OCI-LY7 (cell line): ENCODE results near the gene RHBDD1. TPM values are rescaled to one million over a fixed set of nuclear protein-coding genes. Genes with fewer than 3 reads are reported as not detected.

Experiments used
- BruUV-seq: library from RNA; stranded (reverse); fragments of 400-500 nt; replicated peaks from 2 replicates; lab custom pipeline; 2021; lab: Mats Ljungman, UMichigan
- CTCF ChIA-PET: fragments of 300-600 bp; sonication (Branson Sonifier 250); formaldehyde crosslinking; loops from one replicate; lab custom pipeline; 2022; ENCODE audit warnings: antibody characterized with exemption; ENCODE audit not compliant: unreplicated experiment; lab: Charles Lee
- POLR2A ChIA-PET: fragments of 300-600 bp; sonication (Branson Sonifier 250); formaldehyde crosslinking; loops from one replicate; lab custom pipeline; 2022; ENCODE audit warnings: antibody characterized with exemption; lab: Charles Lee
- DNase-seq: peaks from one replicate; pipeline ENCODE4 v3.0.0-alpha.2; 2015; ENCODE audit warnings: low spot score
- H2AFZ ChIP-seq: fragments of 200-600 bp; sonication (generic), shearing (Covaris generic); 2 replicates; pipeline ENCODE4 v1.6.1; 2014; ENCODE audit warnings: mild to moderate bottlenecking, antibody characterized with exemption, low read length, moderate library complexity
- H3K27ac ChIP-seq: fragments of 200-600 bp; sonication (generic); 2 replicates; pipeline ENCODE4 v1.5.1; 2014; ENCODE audit warnings: mixed run types, low read depth, mild to moderate bottlenecking, moderate library complexity, low read length, inconsistent platforms; ENCODE audit not compliant: poor library complexity, severe bottlenecking
- H3K36me3 ChIP-seq: fragments of 200-600 bp; sonication (generic); 2 replicates; pipeline ENCODE4 v1.6.1; 2014; ENCODE audit warnings: mild to moderate bottlenecking, antibody characterized with exemption, low read length, moderate library complexity, mixed read lengths; ENCODE audit not compliant: insufficient read depth
- H3K4me1 ChIP-seq: fragments of 200-600 bp; sonication (generic); 2 replicates; pipeline ENCODE4 v1.5.1; 2014; ENCODE audit warnings: mild to moderate bottlenecking, low read length; ENCODE audit not compliant: insufficient read depth, poor library complexity, severe bottlenecking
- H3K4me2 ChIP-seq: fragments of 200-600 bp; sonication (generic); 2 replicates; pipeline ENCODE4 v1.6.1; 2014; ENCODE audit warnings: mild to moderate bottlenecking, low read length
- H3K4me3 ChIP-seq: fragments of 200-600 bp; sonication (generic); 2 replicates; pipeline ENCODE4 v1.5.1; 2014; ENCODE audit warnings: mild to moderate bottlenecking, low read depth, low read length; ENCODE audit not compliant: poor library complexity, severe bottlenecking
- H3K79me2 ChIP-seq: fragments of 200-600 bp; sonication (generic); 2 replicates; pipeline ENCODE4 v1.6.1; 2016; ENCODE audit warnings: low read depth, mild to moderate bottlenecking, low read length, moderate library complexity, mixed read lengths; ENCODE audit not compliant: insufficient read depth
- H3K9me2 ChIP-seq: fragments of 200-600 bp; sonication (generic); 2 replicates; pipeline ENCODE4 v1.6.1; 2016; ENCODE audit warnings: mild to moderate bottlenecking, low read length, mixed read lengths; ENCODE audit not compliant: insufficient read depth
- H3K9me3 ChIP-seq: fragments of 200-600 bp; sonication (generic); 2 replicates; pipeline ENCODE4 v1.6.1; 2014; ENCODE audit warnings: mild to moderate bottlenecking, mixed run types, low read length, mixed read lengths
- H4K20me1 ChIP-seq: fragments of 200-600 bp; sonication (generic); 2 replicates; pipeline ENCODE4 v1.6.1; 2014; ENCODE audit warnings: mild to moderate bottlenecking, antibody characterized with exemption, low read length, moderate library complexity, mixed read lengths; ENCODE audit not compliant: insufficient read depth
- CTCF ChIP-seq: fragments of 200-600 bp; sonication (generic); conservative IDR thresholded peaks from 2 replicates; pipeline ENCODE4 v1.5.1; 2014; ENCODE audit warnings: mild to moderate bottlenecking, antibody characterized with exemption, low read length, moderate library complexity, mixed read lengths
- EZH2phosphoT487 ChIP-seq: fragments of 200-600 bp; sonication (generic); IDR thresholded peaks from 2 replicates; pipeline ENCODE4 v1.6.1; 2018; ENCODE audit warnings: low read depth, borderline replicate concordance, mild to moderate bottlenecking, mixed run types, antibody characterized with exemption, low read length, moderate library complexity, mixed read lengths
- intact Hi-C: fragments of 100-400 bp; cut with micrococcal nuclease; formaldehyde crosslinking; loops from one replicate; pipeline ENCODE4 v1.10.0; 2022; ENCODE audit not compliant: unreplicated experiment
- total RNA-seq, 2 experiments: library from RNA; depleted of rRNA in 1 of 2; stranded (reverse); fragments of >200 nt in 1 of 2; shearing (Covaris generic) in 1 of 2; gene quantifications; 2 replicates each; pipeline ENCODE4 v1.2.3, GENCODE V29; 2014 to 2022

The RHBDD1 gene
- total RNA-seq, 2 experiments from 2014 or later, result 40.8 to 80.3 TPM

GRCh38 chr2:226971084-226971483 is 135.2 kb downstream of the RHBDD1 start:
- Histone ChIP-seq H2AFZ (peak overlapping the region; percentile 47; the same call in 1 of the 2 replicates), H3K9me3 (peaks cover 7% of the 10 kb centered on the region; the same call in 1 of the 2 replicates), H4K20me1 (no peaks in the 10 kb centered on the region), H3K27ac (peak overlapping the region; percentile 99), H3K79me2 (peaks cover 15% of the 10 kb centered on the region; the same call in 1 of the 2 replicates), H3K36me3 (peaks cover 28% of the 10 kb centered on the region), H3K4me2 (peak overlapping the region; percentile 94), H3K4me1 (peaks cover 77% of the 10 kb centered on the region), H3K9me2 (no peaks in the 10 kb centered on the region), H3K4me3 (peak overlapping the region; percentile 57)
- DNase-seq, result peak; percentile 77
- TSS peak; percentile 86 for BruUV-seq
- no peak for TF ChIP-seq EZH2phosphoT487
- no peak for TF ChIP-seq CTCF
- CTCF ChIA-PET, result no interaction called here
- POLR2A ChIA-PET, result interaction anchor here (0.8 to 2.0 kb wide), 5 partner anchors 10 to 136 kb away, joined by 3 to 9 read pairs (median 4); no protein-coding TSS in a partner anchor
- intact Hi-C loops, result loop anchor here (1.0 to 10.0 kb wide), 3 partner anchors 11 to 1696 kb away; no protein-coding TSS in a partner anchor

- intact Hi-C loops, result loop anchor here (1.0 to 10.0 kb wide), 3 partner anchors 11 to 1697 kb away; no protein-coding TSS in a partner anchor
- POLR2A ChIA-PET, result interaction anchor here (0.6 to 2.0 kb wide), 6 partner anchors 9 to 177 kb away, joined by 3 to 8 read pairs (median 4); no protein-coding TSS in a partner anchor
- Histone ChIP-seq H3K4me1 (peaks cover 84% of the 10 kb centered on the region), H3K9me2 (no peaks in the 10 kb centered on the region), H3K4me3 (peak overlapping the region; percentile 57), H3K4me2 (peak overlapping the region; percentile 94), H3K36me3 (peaks cover 21% of the 10 kb centered on the region), H3K79me2 (peaks cover 15% of the 10 kb centered on the region; the same call in 1 of the 2 replicates), H3K9me3 (peaks cover 5% of the 10 kb centered on the region; the same call in 1 of the 2 replicates), H3K27ac (peak overlapping the region; percentile 99), H4K20me1 (no peaks in the 10 kb centered on the region), H2AFZ (peak overlapping the region; percentile 47; the same call in 1 of the 2 replicates)
- no peak for TF ChIP-seq EZH2phosphoT487
- TF ChIP-seq CTCF, result no peak
- peak; percentile 46 for DNase-seq
- CTCF ChIA-PET, result no interaction called here
- BruUV-seq, result no TSS peak
Measured at GRCh38 chr2:226971770-226972169, 135.9 kb downstream of the RHBDD1 start.

- Histone ChIP-seq H3K36me3 (peaks cover 11% of the 10 kb centered on the region; the same call in 1 of the 2 replicates), H3K27ac (peak overlapping the region; percentile 99), H3K4me1 (peaks cover 91% of the 10 kb centered on the region), H3K4me2 (peak overlapping the region; percentile 94), H3K9me2 (no peaks in the 10 kb centered on the region), H3K9me3 (peaks cover 3% of the 10 kb centered on the region; the same call in 1 of the 2 replicates), H4K20me1 (no peaks in the 10 kb centered on the region), H2AFZ (no peak overlapping the region), H3K79me2 (peaks cover 15% of the 10 kb centered on the region; the same call in 1 of the 2 replicates), H3K4me3 (no peak overlapping the region)
- no peak for TF ChIP-seq EZH2phosphoT487
- TF ChIP-seq CTCF, result no peak
- POLR2A ChIA-PET, result interaction anchor here (0.6 to 1.4 kb wide), 5 partner anchors 9 to 66 kb away, joined by 3 to 9 read pairs (median 7); no protein-coding TSS in a partner anchor
- CTCF ChIA-PET, result no interaction called here
- peak; percentile 68 for DNase-seq
- intact Hi-C loops, result loop anchor here (10.0 kb wide), 1 partner anchor 1699 kb away; no protein-coding TSS in a partner anchor
- BruUV-seq, result no TSS peak
Measured at GRCh38 chr2:226973816-226974215, 138.0 kb downstream of the RHBDD1 start.
